GM23338 (cell line): ENCODE data around the gene PGM2. TPM values are rescaled to one million over a fixed set of nuclear protein-coding genes. Genes with fewer than 3 reads are reported as not detected.

Experiments
- ATAC-seq: fragments of 200-7000 bp; cut with Tn5 transposase; 3 replicates; pipeline ENCODE4 v1.9.1; 2020
- DNase-seq: peaks from one replicate; pipeline ENCODE4 v3.0.0-alpha.2; 2015; ENCODE audit warnings: low spot score
- H2AFZ ChIP-seq: fragments of 200-600 bp; sonication (generic); 2 replicates; pipeline ENCODE4 v1.8.0; 2016; ENCODE audit warnings: antibody characterized with exemption, mild to moderate bottlenecking, moderate library complexity
- H3F3A ChIP-seq: fragments of 200-600 bp; sonication (generic); replicated peaks from 2 replicates; pipeline ENCODE4 v1.8.0; 2017; ENCODE audit warnings: antibody characterized with exemption, mixed run types, low read depth
- H3K27ac ChIP-seq: fragments of 200-600 bp; sonication (generic); 2 replicates; pipeline ENCODE4 v1.6.1; 2016; ENCODE audit warnings: low read depth
- H3K27me3 ChIP-seq: fragments of 200-600 bp; sonication (generic); 2 replicates; pipeline ENCODE4 v1.8.0; 2016; ENCODE audit warnings: mild to moderate bottlenecking, mixed run types, moderate library complexity; ENCODE audit not compliant: insufficient read depth
- H3K36me3 ChIP-seq: fragments of 200-600 bp; sonication (generic); 2 replicates; pipeline ENCODE4 v1.8.0; 2016; ENCODE audit warnings: mild to moderate bottlenecking; ENCODE audit not compliant: insufficient read depth
- H3K4me1 ChIP-seq: fragments of 200-600 bp; sonication (generic); 2 replicates; pipeline ENCODE4 v1.8.0; 2016; ENCODE audit warnings: mild to moderate bottlenecking, moderate library complexity; ENCODE audit not compliant: insufficient read depth
- H3K4me2 ChIP-seq: fragments of 200-600 bp; sonication (generic); 2 replicates; pipeline ENCODE4 v1.7.1; 2017; ENCODE audit warnings: mixed run types
- H3K4me3 ChIP-seq: fragments of 200-600 bp; sonication (generic); 2 replicates; pipeline ENCODE4 v1.6.1; 2016; ENCODE audit warnings: mixed run types
- H3K79me2 ChIP-seq: fragments of 200-600 bp; sonication (generic); replicated peaks from 2 replicates; pipeline ENCODE4 v1.8.0; 2017; ENCODE audit warnings: mild to moderate bottlenecking; ENCODE audit not compliant: insufficient read depth
- H3K9me2 ChIP-seq: fragments of 200-600 bp; sonication (generic); 2 replicates; pipeline ENCODE4 v1.8.0; 2017; ENCODE audit not compliant: insufficient read depth
- H4K20me1 ChIP-seq: fragments of 200-600 bp; sonication (generic); replicated peaks from 2 replicates; pipeline ENCODE4 v1.8.0; 2017; ENCODE audit warnings: mild to moderate bottlenecking; ENCODE audit not compliant: insufficient read depth
- H3K27ac Mint-ChIP-seq: 2 replicates; pipeline ENCODE4 v1.8.0; 2020; ENCODE audit warnings: inconsistent platforms, mild to moderate bottlenecking, moderate library complexity, mixed read lengths
- H3K27me3 Mint-ChIP-seq: 3 replicates; pipeline ENCODE4 v1.8.0; 2022; ENCODE audit warnings: low read depth, mild to moderate bottlenecking, moderate library complexity, mixed read lengths, inconsistent platforms; ENCODE audit not compliant: insufficient read depth, poor library complexity
- H3K36me3 Mint-ChIP-seq: 3 replicates; pipeline ENCODE4 v1.8.0; 2021; ENCODE audit warnings: low read depth, mild to moderate bottlenecking, inconsistent platforms, moderate library complexity, mixed read lengths
- H3K4me1 Mint-ChIP-seq: 3 replicates; pipeline ENCODE4 v1.8.0; 2020; ENCODE audit warnings: mild to moderate bottlenecking, inconsistent platforms, mixed read lengths
- H3K4me3 Mint-ChIP-seq: 3 replicates; pipeline ENCODE4 v1.8.0; 2021; ENCODE audit warnings: moderate library complexity, mild to moderate bottlenecking, inconsistent platforms, mixed read lengths
- H3K9me3 Mint-ChIP-seq: 3 replicates; pipeline ENCODE4 v1.8.0; 2020; ENCODE audit warnings: moderate library complexity, mild to moderate bottlenecking, inconsistent platforms, mixed read lengths
- EZH2 ChIP-seq: fragments of 200-600 bp; sonication (generic); IDR thresholded peaks from one replicate; pipeline ENCODE4 v1.8.0; 2017; ENCODE audit warnings: antibody characterized with exemption, mild to moderate bottlenecking, low read depth; ENCODE audit not compliant: unreplicated experiment
- JUNB ChIP-seq: IDR thresholded peaks from one replicate; pipeline ENCODE4 v1.6.1; 2016; ENCODE audit warnings: antibody characterized with exemption; ENCODE audit not compliant: unreplicated experiment
- POLR2AphosphoS5 ChIP-seq: IDR thresholded peaks from 2 replicates; pipeline ENCODE4 v1.6.1; 2016; ENCODE audit warnings: antibody characterized with exemption, low read depth
- REST ChIP-seq: IDR thresholded peaks from one replicate; pipeline ENCODE4 v1.6.1; 2018; ENCODE audit warnings: antibody characterized with exemption; ENCODE audit not compliant: unreplicated experiment
- ZNF462 ChIP-seq: fragments of 250-450 bp; sonication (Bioruptor Pico); IDR thresholded peaks from 2 replicates; pipeline ENCODE4 v1.5.0; 2020; ENCODE audit warnings: mild to moderate bottlenecking, moderate library complexity
- polyA plus RNA-seq: library from polyadenylated mRNA; unstranded; fragments of >200 nt; fragmentation: Nextera tagmentation; extraction: Ambion mirVana; gene quantifications from 2 replicates; pipeline ENCODE4 v1.2.1, GENCODE V29; 2016
- total RNA-seq: library from RNA; depleted of rRNA; stranded (reverse); fragments of >200 nt; shearing (Covaris generic); gene quantifications from 2 replicates; pipeline ENCODE4 v1.2.3, GENCODE V29; 2014

PGM2 gene
- total and polyA plus RNA-seq, 2 experiments from 2014 or later = 11.4 to 30.8 TPM

DNA sequence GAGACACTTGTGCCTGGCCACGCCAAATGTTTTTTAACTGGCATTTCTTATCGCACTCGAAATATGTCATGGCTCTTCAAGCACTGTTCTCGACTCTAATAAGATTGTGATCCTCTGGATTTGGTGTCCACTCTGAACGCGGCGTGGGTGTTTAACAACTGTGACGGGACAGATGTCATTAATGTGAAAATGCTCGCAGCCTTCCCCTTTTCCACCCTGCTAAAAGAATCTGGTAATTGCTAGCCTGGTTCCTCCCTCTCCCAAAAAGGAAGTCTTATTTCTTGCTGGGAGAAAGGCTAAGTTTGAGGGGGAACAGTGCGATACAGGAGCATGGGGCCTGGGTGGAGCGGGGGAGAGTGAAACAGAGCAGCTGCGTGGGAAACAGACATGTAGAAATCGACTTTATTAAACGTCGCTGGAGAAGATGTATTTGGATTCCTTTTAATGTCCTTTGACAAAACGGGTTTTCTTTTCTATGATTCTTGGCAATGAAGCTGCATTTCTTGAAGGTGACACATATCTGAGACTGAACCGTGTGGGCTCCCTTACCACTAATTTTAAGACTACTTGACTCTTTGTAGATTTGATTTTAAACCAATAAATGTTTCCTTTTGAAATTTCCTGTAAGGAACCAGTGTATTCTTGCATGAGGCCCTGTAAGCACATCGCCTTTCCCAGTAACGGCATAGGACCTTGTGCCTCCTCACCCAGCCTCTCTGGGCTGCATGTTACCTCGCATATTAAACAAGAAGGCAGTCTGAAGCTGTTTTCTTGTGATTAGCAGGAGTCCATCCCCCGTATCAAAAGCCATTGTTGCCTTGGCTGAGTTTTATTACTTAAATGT, 82.2 kb downstream of the PGM2 start:
- Histone ChIP-seq H3K9me2 (peaks cover under 1% of the 10 kb centered on the region; the same call in 1 of the 2 replicates), H3F3A (no peaks in the 10 kb centered on the region), H3K79me2 (no peaks in the 10 kb centered on the region), H3K27ac (no peak overlapping the region), H3K27me3 (no peaks in the 10 kb centered on the region), H2AFZ (no peak overlapping the region), H3K36me3 (no peaks in the 10 kb centered on the region), H3K4me2 (no peak overlapping the region), H4K20me1 (no peaks in the 10 kb centered on the region), H3K4me1 (peaks cover 12% of the 10 kb centered on the region; the same call in 1 of the 2 replicates), H3K4me3 (no peak overlapping the region)
- DNase-seq = no peak
- no peaks in the 10 kb centered on the region for H3K27me3 Mint-ChIP-seq
- peaks cover 24% of the 10 kb centered on the region for H3K4me1 Mint-ChIP-seq
- no peaks in the 10 kb centered on the region for H3K36me3 Mint-ChIP-seq
- H3K27ac Mint-ChIP-seq = peak overlapping the region; percentile 42; the same call in 1 of the 2 replicates
- ATAC-seq = peak; percentile 47; the same call in 1 of the 3 replicates
- no peak for TF ChIP-seq EZH2
- no peak for TF ChIP-seq POLR2AphosphoS5
- no peak for TF ChIP-seq ZNF462 (CRISPR knock-in tag)
- no peak for TF ChIP-seq REST
- no peak for TF ChIP-seq JUNB
- H3K4me3 Mint-ChIP-seq = no peak overlapping the region
- H3K9me3 Mint-ChIP-seq = no peaks in the 10 kb centered on the region
